Loucy (cell line): Measurements from ENCODE around the gene CD8B.

Experiments
- H2AFZ ChIP-seq: fragments of 200-600 bp; sonication (generic); 2 replicates; pipeline ENCODE4 v1.6.0; 2016; ENCODE audit warnings: antibody characterized with exemption, mild to moderate bottlenecking, low read length, moderate library complexity
- H3F3A ChIP-seq: fragments of 200-600 bp; 2 replicates; pipeline ENCODE4 v1.6.0; 2016; ENCODE audit warnings: antibody characterized with exemption, low read depth, mild to moderate bottlenecking
- H3K27me3 ChIP-seq: fragments of 200-600 bp; sonication (generic); 2 replicates; pipeline ENCODE4 v1.6.1; 2014; ENCODE audit warnings: low read length, mild to moderate bottlenecking; ENCODE audit not compliant: insufficient read depth, poor library complexity, severe bottlenecking
- H3K36me3 ChIP-seq: fragments of 200-600 bp; sonication (generic); 2 replicates; pipeline ENCODE4 v1.6.1; 2016; ENCODE audit warnings: low read length; ENCODE audit not compliant: insufficient read depth
- H3K4me1 ChIP-seq: fragments of 200-600 bp; sonication (generic); 2 replicates; pipeline ENCODE4 v1.5.1; 2014; ENCODE audit warnings: low read length, mild to moderate bottlenecking; ENCODE audit not compliant: insufficient read depth, poor library complexity, severe bottlenecking
- H3K4me2 ChIP-seq: fragments of 200-600 bp; sonication (generic); 2 replicates; pipeline ENCODE4 v1.6.0; 2014; ENCODE audit warnings: antibody characterized with exemption, low read length, low read depth, mild to moderate bottlenecking; ENCODE audit not compliant: poor library complexity, severe bottlenecking
- H3K4me3 ChIP-seq: fragments of 200-600 bp; sonication (generic); 2 replicates; pipeline ENCODE4 v1.5.1; 2014; ENCODE audit warnings: low read length, mild to moderate bottlenecking, mixed read lengths; ENCODE audit not compliant: poor library complexity, severe bottlenecking
- H3K79me2 ChIP-seq: fragments of 200-600 bp; sonication (generic); 2 replicates; pipeline ENCODE4 v1.6.1; 2014; ENCODE audit warnings: low read length; ENCODE audit not compliant: insufficient read depth
- H3K9ac ChIP-seq: fragments of 200-600 bp; sonication (generic); 2 replicates; pipeline ENCODE4 v1.6.0; 2014; ENCODE audit warnings: mild to moderate bottlenecking, low read depth, low read length, moderate library complexity; ENCODE audit not compliant: poor library complexity, severe bottlenecking
- H3K9me2 ChIP-seq: fragments of 200-600 bp; sonication (generic); replicated peaks from 2 replicates; pipeline ENCODE4 v1.6.1; 2016; ENCODE audit warnings: low read depth, low read length, mixed read lengths
- H3K9me3 ChIP-seq: fragments of 200-600 bp; sonication (generic); 2 replicates; pipeline ENCODE4 v1.6.1; 2014; ENCODE audit warnings: mild to moderate bottlenecking, antibody characterized with exemption, low read length, low read depth; ENCODE audit not compliant: insufficient read depth
- H4K20me1 ChIP-seq: fragments of 200-600 bp; sonication (generic); 2 replicates; pipeline ENCODE4 v1.6.0; 2014; ENCODE audit warnings: antibody characterized with exemption, low read length, mild to moderate bottlenecking; ENCODE audit not compliant: insufficient read depth, poor library complexity, severe bottlenecking
- EZH2phosphoT487 ChIP-seq: fragments of 200-600 bp; IDR thresholded peaks from 2 replicates; pipeline ENCODE4 v1.6.1; 2018; ENCODE audit warnings: antibody characterized with exemption, mild to moderate bottlenecking, moderate library complexity, borderline replicate concordance
- TF ChIP-seq, protein P1 (sequence below): fragments of 200-600 bp; sonication (generic); conservative IDR thresholded peaks from 2 replicates; pipeline ENCODE4 v1.5.1; 2014; ENCODE audit warnings: mild to moderate bottlenecking, antibody characterized with exemption, low read length

The CD8B gene

DNA sequence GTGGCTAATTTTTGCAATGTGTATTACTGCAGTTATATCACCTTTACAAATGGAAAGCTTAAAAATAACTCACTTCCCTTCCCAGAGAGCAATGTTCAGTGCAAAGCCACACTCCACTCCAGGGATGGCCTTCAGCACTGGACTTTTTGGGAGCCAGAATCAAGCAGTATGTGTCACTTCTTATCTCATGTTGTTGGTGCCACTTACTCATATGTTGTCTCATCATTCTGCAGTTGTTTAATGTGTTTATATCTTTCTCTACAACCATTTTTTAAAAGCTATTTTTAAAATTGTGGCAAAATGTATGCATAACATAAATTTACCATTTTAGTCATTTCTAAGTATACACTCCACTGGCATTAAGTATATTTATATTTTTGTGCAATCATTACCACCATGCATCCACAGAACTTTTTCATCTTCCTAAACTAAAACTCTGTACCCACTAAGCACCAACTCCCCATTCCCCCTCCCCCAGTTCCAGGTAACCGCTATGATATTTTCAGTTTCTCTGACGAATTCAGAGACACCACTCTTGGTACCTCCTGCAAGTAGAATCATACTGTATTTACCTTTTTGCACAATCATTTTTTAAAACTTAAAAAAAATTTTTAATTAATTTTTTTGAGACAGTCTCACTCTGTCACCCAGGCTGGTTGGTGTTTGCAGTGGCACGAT, 38.9 kb downstream of the CD8B start:
- no peak overlapping the region for H3K4me2 ChIP-seq
- no peak overlapping the region for H3K9ac ChIP-seq
- H3K79me2 ChIP-seq = no peaks in the 10 kb centered on the region
- TF ChIP-seq, protein P1, sequence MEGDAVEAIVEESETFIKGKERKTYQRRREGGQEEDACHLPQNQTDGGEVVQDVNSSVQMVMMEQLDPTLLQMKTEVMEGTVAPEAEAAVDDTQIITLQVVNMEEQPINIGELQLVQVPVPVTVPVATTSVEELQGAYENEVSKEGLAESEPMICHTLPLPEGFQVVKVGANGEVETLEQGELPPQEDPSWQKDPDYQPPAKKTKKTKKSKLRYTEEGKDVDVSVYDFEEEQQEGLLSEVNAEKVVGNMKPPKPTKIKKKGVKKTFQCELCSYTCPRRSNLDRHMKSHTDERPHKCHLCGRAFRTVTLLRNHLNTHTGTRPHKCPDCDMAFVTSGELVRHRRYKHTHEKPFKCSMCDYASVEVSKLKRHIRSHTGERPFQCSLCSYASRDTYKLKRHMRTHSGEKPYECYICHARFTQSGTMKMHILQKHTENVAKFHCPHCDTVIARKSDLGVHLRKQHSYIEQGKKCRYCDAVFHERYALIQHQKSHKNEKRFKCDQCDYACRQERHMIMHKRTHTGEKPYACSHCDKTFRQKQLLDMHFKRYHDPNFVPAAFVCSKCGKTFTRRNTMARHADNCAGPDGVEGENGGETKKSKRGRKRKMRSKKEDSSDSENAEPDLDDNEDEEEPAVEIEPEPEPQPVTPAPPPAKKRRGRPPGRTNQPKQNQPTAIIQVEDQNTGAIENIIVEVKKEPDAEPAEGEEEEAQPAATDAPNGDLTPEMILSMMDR = no peak
- no peak for TF ChIP-seq EZH2phosphoT487
- H3K4me1 ChIP-seq = peaks cover 17% of the 10 kb centered on the region
- H3K36me3 ChIP-seq = no peaks in the 10 kb centered on the region
- no peaks in the 10 kb centered on the region for H4K20me1 ChIP-seq
- H3F3A ChIP-seq = no peaks in the 10 kb centered on the region
- no peaks in the 10 kb centered on the region for H3K9me3 ChIP-seq
- H3K27me3 ChIP-seq = no peaks in the 10 kb centered on the region
- H3K9me2 ChIP-seq = no peaks in the 10 kb centered on the region
- H3K4me3 ChIP-seq = no peak overlapping the region
- no peak overlapping the region for H2AFZ ChIP-seq

DNA sequence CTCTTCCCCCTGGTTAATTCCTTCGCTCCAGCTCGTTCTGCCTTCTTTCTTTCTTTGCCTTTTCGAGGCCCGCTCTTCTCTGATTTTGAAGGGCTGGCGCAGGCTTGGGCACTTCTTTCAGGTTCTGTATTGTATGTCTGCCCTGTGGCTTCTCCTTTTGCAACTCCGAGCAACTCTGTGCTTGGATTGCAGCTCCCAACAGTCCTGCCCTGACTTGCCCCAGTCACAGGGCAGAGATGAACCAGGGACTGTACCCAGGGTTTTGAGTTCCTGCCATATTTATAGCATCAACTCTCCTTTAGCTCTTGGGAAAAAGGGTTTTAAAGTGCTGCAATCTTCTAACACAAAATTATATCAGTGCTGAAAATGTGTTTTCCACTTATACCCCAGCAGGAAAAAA, 39.8 kb downstream of the CD8B start:
- Histone ChIP-seq H3K27me3 (no peaks in the 10 kb centered on the region), H3F3A (no peaks in the 10 kb centered on the region), H3K4me1 (peaks cover 17% of the 10 kb centered on the region), H3K36me3 (no peaks in the 10 kb centered on the region), H3K9me3 (no peaks in the 10 kb centered on the region), H3K9me2 (no peaks in the 10 kb centered on the region), H2AFZ (no peak overlapping the region), H3K4me3 (no peak overlapping the region), H3K9ac (no peak overlapping the region), H4K20me1 (no peaks in the 10 kb centered on the region), H3K4me2 (no peak overlapping the region), H3K79me2 (no peaks in the 10 kb centered on the region)
- TF ChIP-seq, protein P1 = no peak
- TF ChIP-seq EZH2phosphoT487 = no peak

DNA sequence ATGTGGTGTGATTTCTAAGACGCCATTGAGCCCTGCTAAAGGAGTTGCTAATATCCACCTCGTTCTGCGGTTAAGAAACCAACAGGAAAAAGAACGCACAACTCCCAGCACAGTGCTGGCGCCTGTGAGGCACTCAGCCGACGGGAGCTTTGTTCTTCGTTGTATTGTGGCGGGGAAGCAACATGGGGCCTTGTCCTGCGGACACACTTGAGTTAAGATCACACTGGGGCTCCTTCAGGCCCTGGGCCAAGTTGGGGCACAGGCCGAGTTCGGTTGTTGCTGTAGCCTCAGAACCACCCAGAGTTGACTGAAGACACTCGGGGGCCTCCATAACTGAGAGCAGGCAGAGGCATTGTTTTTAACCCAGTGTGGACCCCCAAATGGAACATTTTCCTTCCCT, 40.4 kb downstream of the CD8B start:
- H3K9me2 ChIP-seq = no peaks in the 10 kb centered on the region
- TF ChIP-seq, protein P1 = no peak
- TF ChIP-seq EZH2phosphoT487 = no peak
- H3K9ac ChIP-seq = no peak overlapping the region
- H3K4me1 ChIP-seq = peaks cover 14% of the 10 kb centered on the region
- H3K36me3 ChIP-seq = no peaks in the 10 kb centered on the region
- H2AFZ ChIP-seq = no peak overlapping the region
- no peaks in the 10 kb centered on the region for H3K9me3 ChIP-seq
- no peak overlapping the region for H3K4me3 ChIP-seq
- H3K4me2 ChIP-seq = no peak overlapping the region
- no peaks in the 10 kb centered on the region for H3F3A ChIP-seq
- H3K27me3 ChIP-seq = no peaks in the 10 kb centered on the region
- H3K79me2 ChIP-seq = no peaks in the 10 kb centered on the region
- H4K20me1 ChIP-seq = no peaks in the 10 kb centered on the region
